Stimulated activated effector memory CD8-positive, alpha-beta T cell treated with anti-CD3 and anti-CD28 coated beads, Interleukin-12 subunit alpha, Interleukin-12 subunit beta, amount 100 ng/mL, for 72 hours (primary cell): ENCODE data around the gene OR1D5.
"Not testable (repeated sequence)": the region's sequence is repeated elsewhere in the genome, so short reads cannot be mapped to it uniquely, and the experiment has no call there.

Experiments
- ATAC-seq: fragments of 150-1000 bp; cut with Tn5 transposase; 2 replicates; pipeline ENCODE4 v1.10.0; 2021
- DNase-seq, 2 donors: peaks; one replicate each; pipeline ENCODE4 v3.0.0; 2021 to 2022; ENCODE audit warnings: low spot score in 2 of 2
- H3K27ac Mint-ChIP-seq: one replicate; pipeline ENCODE4 v1.8.0; 2022; ENCODE audit warnings: mild to moderate bottlenecking, mixed read lengths
- H3K36me3 Mint-ChIP-seq: one replicate; pipeline ENCODE4 v1.8.0; 2022; ENCODE audit warnings: mild to moderate bottlenecking, mixed read lengths
- H3K4me1 Mint-ChIP-seq: one replicate; pipeline ENCODE4 v1.8.0; 2022; ENCODE audit warnings: mixed read lengths
- H3K4me3 Mint-ChIP-seq: one replicate; pipeline ENCODE4 v1.8.0; 2022; ENCODE audit warnings: mild to moderate bottlenecking, mixed read lengths
- H3K9me3 Mint-ChIP-seq: one replicate; pipeline ENCODE4 v1.8.0; 2022; ENCODE audit warnings: mixed read lengths

Gene OR1D5

DNA sequence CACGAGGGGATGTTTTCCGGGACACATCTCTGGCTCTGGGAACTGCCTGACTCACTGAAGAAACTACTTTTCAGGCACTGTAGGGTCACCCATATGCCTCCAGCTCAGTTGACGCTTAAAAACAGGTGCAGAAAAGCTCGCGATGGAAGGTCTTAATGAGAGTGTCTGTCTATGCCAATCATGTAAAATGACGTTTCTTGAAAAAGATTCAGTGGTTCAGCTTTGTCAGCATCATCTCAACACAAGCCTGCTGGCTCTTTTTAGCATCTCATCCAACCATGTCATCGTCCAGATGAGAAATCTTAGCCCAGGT lies 27.5 kb downstream of the OR1D5 start:
- Mint-ChIP-seq H3K4me1 (peaks cover 6% of the 10 kb centered on the region), H3K27ac (peak overlapping the region; percentile 35), H3K36me3 (no peaks in the 10 kb centered on the region), H3K4me3 (no peak overlapping the region), H3K9me3 (no peaks in the 10 kb centered on the region)
- DNase-seq (no peak), ATAC-seq (no peak)

DNA sequence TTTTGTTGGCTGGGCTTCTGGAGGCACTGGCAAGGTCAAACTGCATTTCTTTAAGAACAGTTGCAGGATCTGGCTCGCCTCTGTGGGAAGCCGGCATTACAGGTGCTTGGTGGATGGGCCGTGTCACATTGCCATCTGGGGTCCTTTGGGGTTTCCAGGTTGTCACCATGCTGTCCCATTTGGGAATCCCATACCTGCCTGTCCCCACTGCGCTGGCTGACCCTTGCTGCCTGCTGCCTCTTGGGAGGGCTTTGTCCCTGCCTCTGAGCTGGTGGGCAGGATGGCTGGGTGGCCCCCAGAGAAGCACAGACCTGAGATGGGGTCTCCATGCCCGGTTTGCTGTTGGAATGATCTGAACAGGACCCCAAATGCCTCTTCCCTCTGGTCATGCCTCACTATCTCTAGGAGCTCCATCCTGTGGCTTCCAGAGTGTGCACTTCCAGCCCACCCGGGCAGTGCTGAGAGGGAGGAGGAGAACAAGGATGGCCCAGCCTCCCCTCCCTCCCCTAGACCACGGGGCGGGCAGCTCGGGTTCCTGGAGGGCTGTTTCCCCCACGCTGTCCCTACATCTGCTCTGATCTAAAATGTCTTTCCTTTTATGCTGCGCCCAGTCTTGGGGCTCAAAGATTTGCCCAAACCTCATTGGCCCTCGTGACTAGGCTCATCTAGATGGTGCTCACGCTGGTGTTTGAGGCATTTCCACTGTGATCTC lies 28.0 kb downstream of the OR1D5 start:
- H3K27ac Mint-ChIP-seq: peak overlapping the region; percentile 35
- no peak overlapping the region for H3K4me3 Mint-ChIP-seq
- no peak for ATAC-seq
- H3K36me3 Mint-ChIP-seq: no peaks in the 10 kb centered on the region
- no peaks in the 10 kb centered on the region for H3K9me3 Mint-ChIP-seq
- no peak for DNase-seq
- peaks cover 6% of the 10 kb centered on the region for H3K4me1 Mint-ChIP-seq

DNA sequence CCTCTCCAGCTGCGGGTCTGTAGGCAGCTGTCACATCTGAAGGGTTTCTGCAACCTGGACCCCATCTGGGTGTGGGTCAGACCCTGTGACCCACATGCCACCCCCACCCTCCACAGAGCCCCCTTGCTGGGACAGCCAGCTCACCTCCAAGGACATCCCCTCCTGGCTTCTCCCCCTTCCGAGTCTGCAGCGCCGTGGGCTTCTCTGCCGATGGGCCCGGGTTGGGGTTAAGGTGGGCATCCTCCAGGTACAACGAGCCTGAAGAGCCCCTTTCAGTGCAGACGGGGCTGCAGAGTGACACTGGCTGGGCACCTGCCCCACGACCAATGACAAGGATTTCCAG lies 28.9 kb downstream of the OR1D5 start:
- no peaks in the 10 kb centered on the region for H3K9me3 Mint-ChIP-seq

DNA sequence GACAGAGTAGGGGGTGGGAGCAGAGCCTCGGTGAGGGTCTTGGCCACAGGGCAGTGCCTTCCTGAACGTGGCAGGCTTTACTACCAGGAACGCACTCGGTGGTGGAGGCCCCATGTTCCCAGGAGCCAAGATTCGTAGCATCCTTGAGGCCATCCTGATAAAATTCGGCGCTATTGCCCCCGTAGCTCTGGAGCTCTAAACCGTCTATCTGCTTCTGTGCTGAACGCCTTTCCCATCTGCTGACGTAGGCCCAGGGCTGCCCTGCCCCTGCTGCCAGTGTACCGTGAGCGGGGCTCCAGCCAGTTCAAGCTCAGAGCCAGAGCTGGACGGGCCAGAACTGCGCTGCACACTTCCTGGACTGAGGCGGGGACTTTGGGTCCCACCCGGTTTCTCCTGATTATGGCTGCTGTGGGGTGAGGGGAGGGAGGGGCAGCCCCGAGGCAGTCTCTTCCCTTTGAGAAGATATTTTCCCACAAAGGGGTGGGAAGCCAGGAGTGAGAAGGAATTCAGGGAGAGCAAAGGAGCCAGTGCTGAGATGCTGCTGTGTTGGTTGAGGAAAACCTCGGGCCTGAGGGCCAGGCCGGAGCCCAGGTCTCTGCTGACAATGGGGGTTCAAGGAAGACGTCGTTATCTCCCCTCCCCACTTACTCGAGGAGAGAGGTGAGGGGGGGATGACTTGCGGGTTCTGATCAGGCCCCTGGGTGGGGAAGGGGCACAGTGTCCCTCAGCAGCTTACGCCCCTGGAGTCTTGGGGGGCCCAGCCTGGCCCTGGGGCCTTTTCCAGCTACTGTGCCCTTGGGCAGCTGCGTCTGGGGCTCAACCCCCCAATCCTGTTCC lies 29.4 kb downstream of the OR1D5 start:
- Mint-ChIP-seq H3K9me3 (no peaks in the 10 kb centered on the region), H3K27ac (no peak overlapping the region), H3K4me1 (peaks cover 3% of the 10 kb centered on the region), H3K36me3 (peaks cover 4% of the 10 kb centered on the region), H3K4me3 (no peak overlapping the region)
- ATAC-seq: no peak
- no peak for DNase-seq

More for the DNA sequence above, 28.9 kb downstream of the OR1D5 start:
- ATAC-seq (no peak), DNase-seq (no peak)
- Mint-ChIP-seq H3K36me3 (no peaks in the 10 kb centered on the region), H3K4me1 (peaks cover 6% of the 10 kb centered on the region), H3K27ac (no peak overlapping the region), H3K4me3 (no peak overlapping the region)

DNA sequence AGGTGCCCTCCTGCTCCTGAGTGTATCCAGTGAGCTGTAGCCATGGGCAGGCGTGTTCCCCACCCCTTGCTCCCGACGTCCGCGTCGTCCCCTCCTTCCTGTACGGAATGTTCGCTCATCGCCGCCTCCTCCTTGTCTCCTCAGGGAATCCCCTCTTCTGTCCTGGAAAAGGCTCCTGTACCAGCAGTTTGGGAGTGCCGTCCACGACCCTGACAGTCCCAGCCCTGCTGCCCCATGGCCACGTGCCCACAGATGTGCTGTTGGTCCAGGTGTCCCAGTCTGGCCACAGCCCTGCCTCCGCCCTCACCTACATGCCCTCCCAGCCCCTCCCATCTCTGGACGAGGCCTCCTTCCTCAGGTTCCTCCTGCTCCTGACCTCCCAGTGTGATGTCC lies 30.2 kb downstream of the OR1D5 start:
- Mint-ChIP-seq H3K27ac (no peak overlapping the region), H3K4me1 (no peaks in the 10 kb centered on the region), H3K9me3 (no peaks in the 10 kb centered on the region), H3K4me3 (no peak overlapping the region), H3K36me3 (peaks cover 8% of the 10 kb centered on the region)
- DNase-seq (no peak), ATAC-seq (no peak)

DNA sequence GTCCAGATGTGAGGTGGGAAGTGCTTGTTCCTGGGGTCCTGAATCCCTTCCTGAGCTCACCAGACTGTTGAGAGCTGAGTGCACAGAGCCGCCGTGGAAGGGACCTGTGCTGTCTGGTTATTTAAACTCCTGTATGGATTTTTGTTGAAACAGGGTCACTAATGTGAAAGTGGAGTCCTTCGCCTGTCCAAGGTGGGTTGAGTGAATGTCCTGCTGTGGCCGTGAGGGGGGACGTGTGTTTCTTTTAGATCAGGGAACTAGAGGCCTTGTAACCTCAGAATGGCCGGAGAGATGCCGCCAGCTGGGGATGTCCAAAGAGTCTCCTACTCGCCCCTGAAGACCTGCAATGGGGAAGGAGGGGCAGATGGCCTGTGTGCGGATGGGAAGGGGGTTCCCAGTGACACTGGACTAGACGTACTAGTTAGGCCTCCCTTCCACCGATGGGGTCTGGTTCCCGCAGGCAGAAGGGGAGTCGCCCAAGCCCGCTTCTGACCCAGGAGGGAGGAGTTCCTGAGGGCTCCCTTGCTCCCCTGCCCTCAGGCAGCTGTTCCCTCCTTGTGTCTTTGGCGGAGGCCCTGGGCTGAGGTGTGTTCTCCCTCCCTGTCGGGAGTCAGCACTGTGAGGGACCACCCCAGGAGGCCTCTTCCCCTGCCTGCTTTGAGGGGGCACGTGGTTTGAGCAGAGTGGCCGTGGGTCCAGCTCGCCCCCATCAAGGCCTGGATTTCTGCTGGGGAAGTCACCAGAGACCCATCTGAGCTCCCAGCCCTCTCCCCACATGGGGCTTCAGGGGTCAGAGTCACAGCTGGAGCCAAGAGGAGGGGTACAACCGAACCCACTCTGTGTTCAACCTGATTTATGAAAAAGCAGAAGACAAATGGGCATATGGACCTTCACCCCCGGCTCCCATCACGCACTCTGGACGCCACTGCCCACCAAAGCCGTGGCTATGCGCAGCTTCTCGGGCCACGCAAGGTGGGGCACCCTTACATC lies 30.9 kb downstream of the OR1D5 start:
- no peaks in the 10 kb centered on the region for H3K4me1 Mint-ChIP-seq
- H3K27ac Mint-ChIP-seq: peak overlapping the region; percentile 45
- H3K4me3 Mint-ChIP-seq: no peak overlapping the region
- peaks cover 10% of the 10 kb centered on the region for H3K36me3 Mint-ChIP-seq
- DNase-seq: no peak
- no peaks in the 10 kb centered on the region for H3K9me3 Mint-ChIP-seq
- no peak for ATAC-seq

DNA sequence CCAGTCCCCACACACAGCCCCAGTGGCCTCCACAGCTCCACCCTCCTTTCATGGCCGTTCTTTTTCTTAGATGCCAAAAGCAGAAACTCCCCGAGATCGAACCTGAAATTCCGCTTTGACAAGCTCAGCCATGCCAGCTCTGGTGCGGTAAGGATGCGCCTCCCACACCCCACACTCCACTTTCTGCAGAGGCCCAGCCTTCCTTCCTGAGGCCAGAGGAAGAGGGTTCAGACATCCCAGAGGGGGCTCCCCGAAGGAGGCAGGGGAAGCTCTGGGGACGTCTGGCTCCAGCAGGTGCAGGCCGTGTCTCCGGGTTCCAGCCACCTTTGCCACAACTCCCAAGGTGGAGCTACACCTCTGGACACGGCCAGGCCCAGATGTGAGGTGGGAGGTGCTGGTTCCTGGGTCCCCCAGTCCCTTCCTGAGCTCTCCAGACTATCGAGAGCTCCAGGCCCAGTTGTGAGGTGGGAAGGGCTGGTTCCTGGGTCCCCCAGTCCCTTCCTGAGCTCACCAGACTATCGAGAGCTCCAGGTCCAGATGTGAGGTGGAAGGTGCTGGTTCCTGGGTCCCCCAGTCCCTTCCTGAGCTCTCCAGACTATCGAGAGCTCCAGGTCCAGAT lies 32.4 kb downstream of the OR1D5 start:
- peaks cover 18% of the 10 kb centered on the region for H3K36me3 Mint-ChIP-seq
- H3K4me3 Mint-ChIP-seq, DNase-seq, H3K4me1 Mint-ChIP-seq, H3K9me3 Mint-ChIP-seq, ATAC-seq, H3K27ac Mint-ChIP-seq: not testable (repeated sequence)

DNA sequence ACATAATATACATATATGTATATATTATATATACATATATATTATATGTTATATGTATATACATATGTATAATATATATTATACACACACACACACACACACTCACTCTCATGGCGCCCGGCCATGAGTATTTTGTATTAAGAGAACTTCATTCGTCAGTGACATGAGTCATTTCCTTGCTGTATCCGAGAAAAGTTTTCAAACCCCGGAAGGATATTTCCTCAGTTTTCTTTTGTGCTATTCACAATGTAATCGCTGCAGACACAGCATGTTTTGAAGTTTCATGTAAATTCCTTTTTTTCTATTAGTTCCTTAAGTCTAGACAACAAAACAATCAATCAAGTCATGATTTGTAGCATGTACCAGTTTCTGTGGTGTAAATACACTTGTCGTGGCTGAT lies 33.3 kb downstream of the OR1D5 start:
- Mint-ChIP-seq H3K4me1 (no peaks in the 10 kb centered on the region), H3K27ac (no peak overlapping the region), H3K36me3 (peaks cover 18% of the 10 kb centered on the region), H3K4me3 (no peak overlapping the region), H3K9me3 (no peaks in the 10 kb centered on the region)
- DNase-seq (no peak), ATAC-seq (no peak)

DNA sequence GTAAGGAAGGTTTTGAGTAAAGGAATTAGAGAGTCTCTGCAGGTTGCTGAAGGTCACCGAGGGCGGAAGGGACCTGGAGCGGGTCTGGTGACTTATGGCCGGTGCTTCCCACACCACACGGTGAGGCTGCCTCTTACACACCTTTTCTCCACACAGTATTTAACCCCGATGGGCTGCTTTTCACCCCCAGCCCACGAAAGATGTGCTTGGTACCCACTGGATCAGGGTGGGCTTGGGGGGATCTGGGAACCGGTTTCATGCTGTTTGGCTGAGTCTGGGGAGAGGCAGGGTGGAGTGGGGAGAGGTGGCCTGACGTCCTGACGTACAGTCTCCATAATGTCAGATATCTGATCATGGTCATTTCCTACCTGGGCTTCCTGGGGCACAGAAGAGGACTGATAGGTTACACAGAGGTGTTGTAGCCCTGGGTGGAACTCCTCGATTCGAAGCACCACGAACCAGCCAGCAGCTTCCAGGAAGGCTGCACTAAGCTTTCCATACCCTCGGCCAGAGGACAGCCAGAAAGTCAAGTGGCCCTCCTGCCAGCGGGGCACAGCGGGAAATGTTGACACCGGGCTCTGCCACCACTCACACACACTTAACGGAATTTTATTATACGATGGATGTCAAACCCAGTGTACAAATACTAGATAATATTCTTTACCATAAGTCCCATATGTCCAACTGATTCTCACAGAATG lies 34.0 kb downstream of the OR1D5 start:
- no peak for DNase-seq
- no peak for ATAC-seq
- Mint-ChIP-seq H3K9me3 (no peaks in the 10 kb centered on the region), H3K4me1 (no peaks in the 10 kb centered on the region), H3K27ac (no peak overlapping the region), H3K4me3 (no peak overlapping the region), H3K36me3 (peaks cover 18% of the 10 kb centered on the region)

DNA sequence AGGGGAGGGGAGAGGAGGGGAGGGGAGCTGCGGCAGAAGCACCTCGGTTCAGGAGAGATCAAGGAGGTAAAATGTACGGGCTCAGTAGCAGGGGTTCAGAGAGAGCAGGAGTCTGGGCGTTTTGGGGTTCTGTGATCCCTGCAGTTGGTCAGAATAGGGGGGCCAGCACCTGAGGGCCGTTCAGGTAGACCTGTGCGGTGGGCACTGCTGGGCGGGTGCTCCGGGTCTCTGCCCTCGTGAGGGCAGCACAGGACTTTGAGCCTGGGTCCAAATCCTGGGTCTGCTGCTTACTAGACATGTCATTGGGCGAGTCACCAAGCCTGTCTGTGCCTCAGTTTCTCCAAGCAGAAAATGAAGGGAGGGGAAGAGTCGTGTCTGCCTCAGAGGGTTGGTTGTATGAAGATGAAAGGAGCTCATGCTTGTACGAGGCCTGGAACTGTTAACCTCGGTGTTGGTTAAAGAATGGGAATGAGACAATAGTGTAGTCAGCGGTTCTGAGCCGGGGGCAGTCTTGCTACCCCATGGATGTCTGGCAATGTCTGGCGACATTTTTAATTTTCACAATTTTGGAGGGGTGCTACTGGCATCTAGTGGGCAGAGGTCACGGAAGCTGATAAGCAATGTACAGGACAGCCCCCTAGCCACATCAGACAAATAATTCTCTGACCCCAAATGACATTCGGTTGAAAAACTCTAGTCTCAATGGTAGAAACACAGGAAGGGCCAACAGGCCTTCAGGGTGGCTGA lies 35.4 kb downstream of the OR1D5 start:
- Mint-ChIP-seq H3K9me3 (peaks cover 3% of the 10 kb centered on the region), H3K4me3 (no peak overlapping the region), H3K36me3 (peaks cover 21% of the 10 kb centered on the region), H3K27ac (no peak overlapping the region), H3K4me1 (peaks cover 4% of the 10 kb centered on the region)
- DNase-seq (no peak), ATAC-seq (no peak)

DNA sequence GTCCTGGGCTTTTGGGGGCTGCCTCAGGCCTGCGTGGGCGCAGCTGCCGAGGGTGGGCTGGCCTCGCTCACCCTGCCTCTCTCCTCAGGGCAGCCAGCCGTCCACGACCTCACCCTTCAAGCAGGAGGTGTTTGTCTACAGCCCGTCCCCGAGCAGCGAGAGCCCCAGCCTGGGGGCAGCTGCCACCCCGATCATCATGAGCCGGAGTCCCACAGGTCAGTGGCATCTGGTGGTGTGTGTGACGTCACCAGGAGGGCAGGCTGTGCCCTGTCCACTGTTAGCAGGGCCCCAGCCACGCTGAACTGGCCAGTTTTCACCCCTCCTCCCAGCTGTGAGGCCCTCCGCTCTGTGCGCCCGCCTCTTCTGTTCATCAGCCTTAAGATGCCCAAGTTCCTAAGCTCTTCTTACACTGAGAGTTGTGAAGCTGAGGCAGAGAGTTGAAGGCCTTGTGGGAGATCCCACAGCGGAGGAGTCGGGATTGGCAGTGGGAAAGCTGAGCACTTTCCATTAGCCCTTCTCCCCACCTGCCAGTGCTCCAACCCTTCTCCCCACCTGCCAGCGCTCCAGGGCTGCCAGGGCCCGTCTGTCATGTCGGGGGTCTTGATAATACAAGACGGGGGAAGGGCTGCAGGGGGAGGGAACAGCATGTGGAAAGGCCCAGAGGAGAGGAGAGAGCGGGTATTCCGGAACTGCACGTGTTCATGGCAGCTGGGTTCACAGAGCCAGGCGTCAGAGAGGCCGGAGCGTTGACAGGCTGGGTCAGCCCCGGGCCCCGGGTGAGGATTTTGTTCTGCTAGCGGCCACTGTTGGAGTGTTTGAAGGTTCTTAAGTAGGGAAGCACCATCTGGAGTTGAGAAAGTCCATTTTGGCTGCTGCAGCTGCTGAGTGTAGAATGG lies 36.3 kb downstream of the OR1D5 start:
- Mint-ChIP-seq H3K27ac (no peak overlapping the region), H3K36me3 (peaks cover 30% of the 10 kb centered on the region), H3K9me3 (peaks cover 3% of the 10 kb centered on the region), H3K4me3 (no peak overlapping the region), H3K4me1 (peaks cover 4% of the 10 kb centered on the region)
- no peak for ATAC-seq
- DNase-seq: no peak

DNA sequence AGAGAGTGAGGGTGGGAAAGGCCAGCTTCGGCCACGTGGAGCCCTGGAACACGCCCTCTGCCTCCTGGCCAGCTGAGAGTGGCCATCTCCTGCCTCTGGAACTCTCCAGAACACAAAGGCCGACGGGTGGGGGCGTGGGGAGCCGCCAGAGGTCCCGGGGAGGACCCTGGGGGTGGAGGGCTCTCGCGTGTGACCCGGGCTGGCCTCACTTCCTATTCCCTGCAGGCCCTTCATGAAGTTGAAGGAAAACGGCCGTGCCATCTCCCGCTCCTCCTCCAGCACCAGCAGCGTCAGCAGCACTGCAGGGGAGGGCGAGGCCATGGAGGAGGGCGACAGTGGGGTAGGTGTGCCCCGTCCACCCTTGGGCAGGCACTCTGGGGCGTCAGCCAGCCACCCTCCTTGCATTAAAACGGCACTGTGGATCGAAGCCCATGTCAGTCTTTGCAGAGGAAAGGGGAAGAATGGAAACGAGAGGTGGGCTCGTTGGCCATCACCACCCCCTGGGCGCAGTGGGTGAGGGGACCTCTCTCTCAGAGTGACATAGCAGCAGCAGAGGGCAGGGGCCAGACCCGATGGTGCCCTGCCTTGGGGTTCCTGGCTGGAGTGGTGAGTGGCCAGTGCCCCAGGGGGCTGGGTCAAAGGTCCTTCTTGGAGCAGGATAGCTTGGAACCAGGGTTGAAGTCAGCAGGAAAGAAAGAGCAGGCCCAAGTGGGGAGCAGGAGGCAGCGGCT lies 37.1 kb downstream of the OR1D5 start:
- peak overlapping the region; percentile 48 for H3K27ac Mint-ChIP-seq
- no peak for DNase-seq
- H3K4me3 Mint-ChIP-seq: no peak overlapping the region
- ATAC-seq: no peak
- H3K9me3 Mint-ChIP-seq: peaks cover 3% of the 10 kb centered on the region
- H3K4me1 Mint-ChIP-seq: peaks cover 4% of the 10 kb centered on the region
- H3K36me3 Mint-ChIP-seq: peaks cover 38% of the 10 kb centered on the region
